Motor neuron (in vitro differentiated cells): ENCODE results near the gene RBL1. TPM values are rescaled to one million over a fixed set of nuclear protein-coding genes. Genes with fewer than 3 reads are reported as not detected.
A peak's percentile ranks its signal among the peaks of the same experiment; 100 is the strongest.
"Not testable (repeated sequence)": the region's sequence is repeated elsewhere in the genome, so short reads cannot be mapped to it uniquely, and the experiment has no call there.

ENCODE experiments used
- ATAC-seq, 8 experiments: fragments of 200-7000 bp; cut with Tn5 transposase; replicated peaks in 6 of 8; 2 replicates each; pipeline ENCODE4 v1.8.0; 2021; ENCODE audit warnings: mild to moderate bottlenecking in 8 of 8, moderate library complexity in 8 of 8
- H3K27ac ChIP-seq, 2 donors: fragments of 250-450 bp; sonication (Bioruptor Pico); 2 replicates each; pipeline ENCODE4 v1.9.0; 2021; ENCODE audit warnings: antibody characterized with exemption in 2 of 2, mild to moderate bottlenecking in 2 of 2, moderate library complexity in 1 of 2
- H3K4me1 ChIP-seq, 2 donors: fragments of 250-450 bp; sonication (Bioruptor Pico); replicated peaks in 1 of 2; 2 replicates each; pipeline ENCODE4 v1.6.1; 2021; ENCODE audit warnings: antibody characterized with exemption in 2 of 2, mild to moderate bottlenecking in 2 of 2, moderate library complexity in 1 of 2
- H3K4me3 ChIP-seq, 5 donors: fragments of 250-450 bp; sonication (Bioruptor Pico); 2 replicates each; pipeline ENCODE4 v1.9.0; 2021; ENCODE audit warnings: antibody characterized with exemption in 5 of 5, mild to moderate bottlenecking in 5 of 5, moderate library complexity in 4 of 5
- WGBS, 10 experiments: fragments of 450-650 bp; shearing (Covaris generic); methylation state at CpG; one replicate each; pipeline ENCODE4 v1.0.0; 2022; 5-methylcytosine and 5-hydroxymethylcytosine counted together
- in situ Hi-C, 9 experiments: fragments of 400-800 bp; cut with MboI; loops; one replicate each; pipeline ENCODE4 v1.15.0; 2021; ENCODE audit warnings: low sequenced_read_pairs in 9 of 9, low pct_unique_long_range_greater_than_20kb in 2 of 9; ENCODE audit not compliant: unreplicated experiment in 9 of 9
- total RNA-seq, 8 experiments: library from RNA; unstranded; fragments of 300-600 nt; gene quantifications; 2 replicates each; pipeline versions ENCODE4 v1.2.3 to v1.2.4, GENCODE V29; 2022

RBL1 gene
- total RNA-seq, 8 experiments from 2014 or later: 1.1 to 11.4 (median 5.0) TPM

DNA sequence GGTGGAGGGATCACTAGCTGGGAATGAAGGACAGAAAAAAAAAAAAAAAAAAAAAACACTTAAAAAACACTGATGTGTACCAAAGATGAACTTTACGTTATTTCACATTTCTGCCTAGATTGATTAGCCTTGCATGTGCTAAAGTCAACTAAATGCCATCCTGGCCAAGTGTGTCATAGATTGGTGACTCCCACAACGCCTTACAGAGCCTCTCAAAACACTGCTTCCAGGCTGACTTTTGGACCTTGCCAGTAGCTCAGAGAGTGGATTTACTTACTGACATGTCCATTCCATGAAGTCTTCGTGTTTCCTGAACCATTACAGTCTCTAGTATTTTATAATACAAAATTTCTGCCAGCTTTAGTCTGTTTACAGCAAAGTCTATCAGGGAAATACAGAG lies 40.5 kb downstream of the RBL1 start:
- in situ Hi-C loops: no loop called here
- H3K4me3 ChIP-seq: no peak overlapping the region
- no peaks in the 10 kb centered on the region for H3K4me1 ChIP-seq
- 70 to 100% (median 93%) methylated on average over 1 to 3 of the region's 3 CpGs for whole genome bisulfite sequencing, 10 experiments
- H3K27ac ChIP-seq: no peak overlapping the region
- no peak for ATAC-seq

DNA sequence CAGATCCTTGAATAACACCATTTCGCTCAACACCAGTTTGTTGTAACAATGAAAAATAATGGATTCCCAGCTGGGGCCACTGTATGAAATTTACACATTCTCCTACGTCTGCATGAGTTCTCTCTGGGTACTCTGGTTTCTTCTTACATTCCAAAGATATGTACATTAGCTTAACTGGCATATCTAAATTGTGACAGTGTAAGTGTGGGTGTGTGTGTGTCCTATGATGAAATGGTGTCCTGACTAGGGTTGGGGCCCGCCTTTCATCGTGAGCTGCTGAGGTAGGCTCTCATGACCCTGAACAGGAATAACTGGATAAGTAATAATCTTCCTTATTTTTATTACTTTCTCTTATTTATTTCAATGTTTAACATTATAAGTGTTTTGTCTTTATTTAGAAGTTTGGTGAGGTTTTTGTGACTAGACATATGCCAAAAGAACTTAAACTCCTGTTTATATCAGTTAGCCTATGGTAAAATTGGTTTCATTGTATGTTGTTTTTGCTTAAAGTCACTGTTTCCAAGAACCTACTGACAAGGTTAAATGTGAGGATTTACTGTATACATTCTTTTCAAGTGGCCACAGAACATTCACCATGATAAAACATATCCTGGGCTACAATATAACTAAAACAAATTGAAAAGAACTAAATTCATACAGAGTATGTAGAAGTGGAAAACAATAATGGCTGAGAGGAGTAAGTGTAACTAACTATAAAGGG lies 42.4 kb downstream of the RBL1 start:
- no peak overlapping the region for H3K27ac ChIP-seq
- in situ Hi-C loops: no loop called here
- no peaks in the 10 kb centered on the region for H3K4me1 ChIP-seq
- WGBS, 10 experiments: 80 to 100% (median 93%) methylated on average over 1 to 4 of the region's 4 CpGs; no CpG with 5 or more reads in 1 of the 10 experiments
- H3K4me3 ChIP-seq: no peak overlapping the region
- peak in 3 of 8 experiments; percentile 42 to 87 (median 82) for ATAC-seq

DNA sequence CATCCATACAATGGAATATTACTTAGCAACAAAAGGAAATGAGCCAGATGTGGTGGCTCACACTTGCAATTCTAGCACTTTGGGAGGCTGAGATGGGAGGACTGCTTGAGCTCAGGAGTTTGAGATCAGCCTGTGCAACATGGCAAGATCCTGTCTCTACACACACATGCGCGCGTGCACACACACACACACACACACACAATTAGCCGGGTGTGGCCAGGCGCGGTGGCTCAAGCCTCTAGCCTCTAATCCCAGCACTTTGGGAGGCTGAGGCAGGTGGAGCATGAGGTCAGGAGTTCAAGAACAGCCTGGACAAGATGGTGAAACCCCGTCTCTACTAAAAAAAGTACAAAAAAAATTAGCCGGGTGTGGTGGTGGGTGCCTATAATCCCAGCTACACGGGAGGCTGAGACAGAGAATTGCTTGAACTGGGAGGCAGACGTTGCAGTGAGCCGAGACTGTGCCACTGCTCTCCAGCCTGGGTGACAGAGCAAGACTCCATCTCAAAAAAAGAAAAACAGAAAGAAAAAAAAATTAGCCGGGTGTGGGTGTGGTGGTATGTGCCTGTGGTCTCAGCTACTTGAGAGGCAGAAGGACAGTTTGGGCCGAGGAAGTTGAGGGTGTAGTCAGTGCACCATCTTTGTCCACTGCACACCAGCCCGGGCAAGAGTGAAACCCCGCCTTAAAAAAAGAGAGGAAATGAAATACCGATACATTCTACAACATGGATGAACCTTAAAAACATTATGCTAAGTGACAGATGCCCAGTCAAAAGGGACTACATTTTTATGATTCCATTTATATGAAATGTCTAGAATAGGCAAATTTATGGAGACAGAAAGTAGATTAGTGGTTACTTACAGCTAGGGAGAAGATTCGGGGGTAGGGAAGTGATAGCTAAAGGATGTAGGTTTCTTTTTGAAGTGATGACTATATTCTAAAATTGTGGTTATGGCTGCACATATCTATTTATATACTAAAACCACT lies 52.5 kb downstream of the RBL1 start:
- WGBS, 10 experiments: 78 to 100% (median 95%) methylated on average over 1 to 15 of the region's 17 CpGs
- Histone ChIP-seq H3K4me3 (no peak overlapping the region), H3K4me1 (no peaks in the 10 kb centered on the region), H3K27ac (no peak overlapping the region)
- no peak for ATAC-seq
- in situ Hi-C loops: no loop called here

DNA sequence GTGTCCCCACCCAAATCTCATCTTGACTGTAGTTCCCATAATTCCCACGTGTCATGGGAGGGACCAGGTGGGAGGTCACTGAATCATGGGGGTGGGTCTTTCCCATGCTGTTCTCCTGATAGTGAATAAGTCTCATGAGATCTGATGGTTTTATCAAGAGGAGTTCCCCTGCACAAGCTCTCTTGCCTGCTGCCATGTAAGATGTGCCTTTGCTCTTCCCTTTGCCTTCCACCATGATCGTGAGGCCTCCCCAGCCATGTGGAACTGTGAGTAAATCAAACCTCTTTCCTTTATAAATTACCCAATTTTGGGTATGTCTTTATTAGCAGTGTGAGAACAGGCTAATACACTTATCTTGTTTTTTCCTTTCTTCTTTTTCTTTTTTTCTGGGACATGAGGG lies 56.4 kb downstream of the RBL1 start:
- H3K4me3 ChIP-seq, H3K27ac ChIP-seq, H3K4me1 ChIP-seq, ATAC-seq, in situ Hi-C loops: not testable (repeated sequence)
- 80 to 100% (median 100%) methylated on average over 1 to 2 of the region's 2 CpGs; no CpG with 5 or more reads in 3 of the 10 experiments for WGBS, 10 experiments

DNA sequence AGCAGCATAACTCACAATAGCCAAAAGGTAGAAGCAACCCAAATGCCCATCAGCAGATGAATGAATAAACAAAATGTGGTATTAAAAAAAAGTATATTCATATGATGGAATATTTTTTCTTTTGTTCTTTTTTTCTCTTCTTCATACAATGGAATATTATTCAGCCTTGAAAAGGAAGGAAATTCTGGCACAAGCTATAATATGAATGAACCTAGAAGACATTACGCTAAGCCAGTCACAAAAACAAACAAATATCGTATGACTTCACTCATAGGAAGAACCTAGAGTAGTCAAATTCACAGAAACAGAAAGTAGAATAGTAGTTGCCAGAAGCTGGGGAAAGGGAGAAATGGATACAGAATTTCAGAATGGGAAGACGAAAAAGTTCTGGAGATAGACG lies 63.7 kb downstream of the RBL1 start:
- in situ Hi-C loops: no loop called here
- Histone ChIP-seq H3K4me1 (no peaks in the 10 kb centered on the region), H3K4me3 (no peak overlapping the region), H3K27ac (no peak overlapping the region)
- no peak for ATAC-seq
- 84 to 100% (median 100%) methylated on average over 1 to 4 of the region's 4 CpGs for WGBS, 10 experiments

- in situ Hi-C loops: no loop called here
- 89 to 100% (median 100%) methylated on average over 1 to 2 of the region's 2 CpGs for WGBS, 10 experiments
- no peaks in the 10 kb centered on the region for H3K4me1 ChIP-seq
- no peak overlapping the region for H3K27ac ChIP-seq
- no peak overlapping the region for H3K4me3 ChIP-seq
- ATAC-seq: no peak
Measured at GRCh38 chr20:37020636-37021035, 75.2 kb downstream of the RBL1 start.

DNA sequence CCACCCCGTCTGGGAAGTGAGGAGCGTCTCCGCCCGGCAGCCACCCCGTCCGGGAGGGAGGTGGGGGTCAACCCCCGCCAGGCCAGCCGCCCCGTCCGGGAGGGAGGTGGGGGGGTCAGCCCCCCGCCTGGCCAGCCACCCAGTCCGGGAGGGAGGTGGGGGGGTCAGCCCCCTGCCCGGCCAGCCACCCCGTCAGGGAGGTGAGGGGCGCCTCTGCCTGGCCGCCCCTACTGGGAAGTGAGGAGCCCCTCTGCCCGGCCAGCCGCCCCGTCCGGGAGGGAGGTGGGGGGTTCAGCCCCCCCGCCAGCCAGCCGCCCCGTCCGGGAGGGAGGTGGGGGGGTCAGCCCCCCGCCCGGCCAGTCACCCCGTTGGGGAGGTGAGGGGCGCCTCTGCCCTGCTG lies 83.2 kb downstream of the RBL1 start:
- H3K27ac ChIP-seq, H3K4me1 ChIP-seq, ATAC-seq, H3K4me3 ChIP-seq, in situ Hi-C loops: not testable (repeated sequence)
- no CpG with 5 or more reads among the region's 28 CpGs for WGBS, 10 experiments

- in situ Hi-C loops, H3K4me1 ChIP-seq, H3K4me3 ChIP-seq, H3K27ac ChIP-seq, ATAC-seq: not testable (repeated sequence)
- 91 to 100% (median 95%) methylated on average over 1 to 7 of the region's 25 CpGs; no CpG with 5 or more reads in 7 of the 10 experiments for WGBS, 10 experiments
Measured at GRCh38 chr20:37011858-37012257, 83.9 kb downstream of the RBL1 start.

DNA sequence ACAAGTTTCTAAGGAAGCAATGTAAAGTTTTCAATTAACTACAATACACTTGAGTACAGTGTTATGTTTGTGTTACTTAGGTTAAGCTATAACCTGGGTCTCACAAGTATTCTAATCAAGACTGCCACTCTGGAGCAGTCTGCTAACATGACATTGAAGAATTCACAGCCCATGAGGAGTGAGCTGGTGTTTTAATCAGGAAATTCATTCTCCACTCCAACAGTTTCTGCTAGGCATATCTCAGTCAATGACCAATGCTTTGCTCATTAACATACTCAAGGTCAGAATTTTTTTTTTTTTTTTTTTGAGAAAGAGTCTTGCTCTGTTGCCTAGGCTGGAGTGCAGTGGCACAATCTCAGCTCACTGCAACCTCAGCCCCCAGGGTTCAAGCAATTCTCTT lies 84.7 kb downstream of the RBL1 start:
- H3K27ac ChIP-seq: no peak overlapping the region
- in situ Hi-C loops: no loop called here
- no peak for ATAC-seq
- H3K4me1 ChIP-seq: no peaks in the 10 kb centered on the region
- no peak overlapping the region for H3K4me3 ChIP-seq

DNA sequence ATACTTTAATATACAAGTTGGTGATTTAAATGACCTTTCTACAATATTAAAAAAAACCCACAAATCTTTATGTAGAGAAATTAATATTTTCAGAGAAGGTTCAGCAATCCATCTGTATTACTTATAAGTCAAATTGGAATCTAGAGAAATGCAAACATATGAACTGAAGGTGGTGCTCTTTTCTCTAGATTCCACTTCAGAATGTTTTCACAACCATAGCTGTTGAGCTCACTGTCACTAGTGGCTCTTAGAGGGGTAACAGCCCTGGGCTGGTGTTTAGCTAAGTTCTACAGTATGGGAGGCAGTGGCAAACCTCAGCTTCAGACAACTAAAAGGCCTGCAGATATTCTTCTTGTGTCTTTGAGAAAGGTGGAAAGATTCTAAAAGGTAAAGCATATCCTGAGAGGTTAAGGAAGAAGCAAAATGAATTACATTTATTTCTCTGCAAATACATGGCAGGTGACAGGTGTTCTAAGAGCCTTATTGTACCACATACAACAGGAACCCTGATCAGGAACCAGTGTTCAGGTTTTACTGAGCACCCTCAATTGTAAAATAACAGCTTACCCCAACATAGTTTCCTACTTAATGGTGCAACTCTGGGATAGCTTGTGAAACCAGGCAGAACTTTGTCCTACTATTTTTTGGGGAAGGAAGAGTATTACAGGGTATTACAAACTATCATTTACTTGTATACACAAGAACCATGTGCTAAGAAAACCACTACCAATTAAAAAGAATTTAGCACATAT lies 87.7 kb downstream of the RBL1 start:
- H3K27ac ChIP-seq: no peak overlapping the region
- peak in 3 of 8 experiments; percentile 68 to 77 (median 75) for ATAC-seq
- H3K4me3 ChIP-seq: no peak overlapping the region
- H3K4me1 ChIP-seq: no peaks in the 10 kb centered on the region
- in situ Hi-C loops: no loop called here

DNA sequence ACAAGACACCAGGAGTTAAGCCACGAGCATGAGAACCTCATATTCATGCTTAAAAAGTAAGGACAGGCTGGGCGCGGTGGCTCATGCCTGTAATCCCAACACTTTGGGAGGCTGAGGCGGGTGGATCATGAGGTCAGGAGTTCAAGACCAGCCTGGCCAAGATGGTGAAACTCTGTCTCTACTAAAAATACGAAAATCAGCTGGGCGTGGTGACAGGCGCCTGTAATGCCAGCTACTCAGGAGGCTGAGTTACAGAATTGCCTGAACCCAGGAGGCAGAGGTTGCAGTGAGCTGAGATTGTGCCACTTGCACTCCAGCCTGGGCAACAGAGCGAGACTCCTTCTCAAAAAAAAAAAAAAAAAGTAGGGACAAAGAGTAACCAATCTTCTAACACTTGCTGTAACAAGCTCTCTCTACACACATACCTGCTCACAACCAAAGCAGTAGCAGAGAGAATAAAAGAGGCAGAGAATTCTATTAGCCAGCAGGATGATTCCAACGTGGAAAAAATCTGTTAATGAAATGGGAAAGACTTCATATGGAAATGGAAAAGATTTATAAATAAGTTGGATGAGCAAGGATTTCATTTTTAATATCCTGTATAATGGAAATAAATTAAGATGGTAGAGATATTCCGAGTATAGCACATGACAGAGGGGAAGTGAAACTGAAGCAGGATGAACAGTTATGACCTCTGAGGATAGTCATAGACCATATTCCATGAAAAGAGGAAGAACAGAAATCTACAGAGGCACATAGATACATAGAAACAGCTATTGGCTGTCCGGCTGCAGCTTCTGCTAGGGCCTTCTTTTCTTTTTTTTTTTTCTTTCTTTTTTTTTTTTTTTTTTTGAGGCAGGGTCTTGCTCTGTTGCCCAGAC lies 90.5 kb downstream of the RBL1 start:
- WGBS, 10 experiments: 81 to 100% (median 95%) methylated on average over 3 to 9 of the region's 11 CpGs
- H3K27ac ChIP-seq, H3K4me3 ChIP-seq, ATAC-seq, H3K4me1 ChIP-seq, in situ Hi-C loops: not testable (repeated sequence)

- H3K27ac ChIP-seq, H3K4me3 ChIP-seq, H3K4me1 ChIP-seq, ATAC-seq, in situ Hi-C loops: not testable (repeated sequence)
- 80 to 100% (median 100%) methylated on average over 1 to 2 of the region's 2 CpGs; no CpG with 5 or more reads in 3 of the 10 experiments for WGBS, 10 experiments
Measured at GRCh38 chr20:37001634-37002033, 94.2 kb downstream of the RBL1 start.
